ENCODE results near the gene TAS2R20.
"Not testable (repeated sequence)": the region's sequence is repeated elsewhere in the genome, so short reads cannot be mapped to it uniquely, and the experiment has no call there.

Gene TAS2R20, protein sequence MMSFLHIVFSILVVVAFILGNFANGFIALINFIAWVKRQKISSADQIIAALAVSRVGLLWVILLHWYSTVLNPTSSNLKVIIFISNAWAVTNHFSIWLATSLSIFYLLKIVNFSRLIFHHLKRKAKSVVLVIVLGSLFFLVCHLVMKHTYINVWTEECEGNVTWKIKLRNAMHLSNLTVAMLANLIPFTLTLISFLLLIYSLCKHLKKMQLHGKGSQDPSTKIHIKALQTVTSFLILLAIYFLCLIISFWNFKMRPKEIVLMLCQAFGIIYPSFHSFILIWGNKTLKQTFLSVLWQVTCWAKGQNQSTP

DNA sequence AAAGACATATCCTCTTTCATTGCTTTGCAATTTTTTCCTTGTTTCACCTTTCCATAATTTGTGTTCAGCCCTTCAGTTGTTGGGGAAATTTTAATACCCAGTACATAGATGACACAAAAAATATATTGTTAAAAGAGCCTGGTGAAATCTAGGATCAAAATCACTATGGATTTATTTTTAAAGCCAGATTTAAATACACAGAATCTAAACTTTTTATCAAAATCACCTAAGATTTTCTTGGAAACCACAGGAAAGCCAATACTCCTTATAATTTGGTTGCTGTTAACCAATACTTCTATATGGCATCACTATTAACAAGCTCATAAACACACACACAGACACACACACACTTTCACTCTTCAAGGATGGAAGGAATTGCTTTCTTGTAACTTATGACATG, at the start of gene TAS2R20:
Gene TAS2R20 (minus strand): TSS at position 101 of the 400 bp plus-strand sequence. CDS start 429 bp downstream, outside the sequence.
- no peak for DNase-seq

DNA sequence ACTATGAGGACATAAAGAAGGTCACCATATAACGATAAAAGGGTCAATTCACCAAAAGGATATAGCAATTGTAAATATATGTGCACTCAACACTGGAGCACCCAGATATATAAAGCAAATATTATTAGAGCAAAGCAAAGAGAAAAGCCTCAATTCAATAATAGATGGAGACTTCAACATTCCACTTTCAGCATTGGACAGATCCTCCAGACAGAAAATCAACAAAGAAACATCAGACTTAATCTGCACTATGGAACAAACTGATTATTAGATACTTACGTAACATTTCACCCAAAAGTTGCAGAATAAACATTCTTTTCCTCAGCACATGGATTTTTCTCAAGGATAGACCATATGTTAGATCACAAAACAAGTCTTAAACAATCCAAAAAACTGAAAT, 43.3 kb upstream of the TAS2R20 start:
- not testable (repeated sequence) for DNase-seq

DNA sequence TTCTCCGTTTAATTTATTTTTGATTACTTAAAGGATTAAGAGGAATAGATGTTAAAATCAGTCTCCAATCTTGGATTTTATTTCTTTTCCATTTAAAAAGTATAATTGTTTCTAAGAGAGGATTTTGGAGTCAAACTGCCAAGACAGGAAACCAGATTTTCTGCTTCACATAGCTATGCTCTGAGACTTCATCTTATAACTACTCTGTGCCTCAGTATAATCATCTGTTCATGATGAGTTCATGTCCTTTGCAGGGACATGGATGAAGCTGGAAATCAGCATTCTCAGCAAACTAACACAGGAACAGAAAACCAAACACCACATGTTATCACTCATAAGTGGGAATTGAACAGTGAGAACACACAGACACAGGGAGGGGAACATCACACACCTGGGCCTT, 42.1 kb upstream of the TAS2R20 start:
- DNase-seq: no peak

DNA sequence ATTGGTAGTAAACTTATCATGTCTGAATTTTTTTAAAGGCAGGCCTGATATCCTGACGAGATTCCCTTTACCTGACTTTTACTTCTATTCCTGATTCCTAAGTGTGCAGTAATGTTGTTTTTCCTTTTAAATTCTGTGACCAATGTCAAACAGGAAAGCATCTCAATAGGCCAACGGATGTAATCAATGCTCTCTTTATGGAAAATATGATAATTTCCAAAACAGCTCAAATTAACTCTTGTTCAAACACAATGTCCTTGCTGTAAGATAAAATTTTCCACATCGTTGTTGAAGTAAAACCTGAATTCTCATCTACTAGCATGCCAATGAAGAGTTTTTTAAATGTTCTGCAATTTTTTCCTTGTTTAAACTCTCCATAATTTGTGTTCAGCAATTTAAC, 41.1 kb upstream of the TAS2R20 start:
- DNase-seq: no peak

DNA sequence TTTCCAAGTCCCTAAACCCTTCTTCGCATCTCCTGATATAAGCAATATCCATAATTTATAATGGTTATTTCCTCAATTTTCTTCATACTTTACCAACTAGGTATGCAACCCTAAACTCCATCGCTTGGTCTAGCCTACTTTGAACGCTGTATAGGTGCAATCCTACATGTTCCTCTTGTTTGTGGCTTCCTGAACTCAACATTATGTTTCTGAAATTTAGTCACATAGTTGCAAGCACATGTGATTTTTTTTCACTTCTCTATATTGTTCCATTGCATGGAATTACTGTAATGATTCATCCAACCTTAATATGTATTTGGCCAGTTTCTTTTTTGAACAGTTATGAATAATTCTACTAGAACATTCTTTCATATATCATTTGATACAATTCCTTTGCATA, 35.9 kb upstream of the TAS2R20 start:
- DNase-seq: not testable (repeated sequence)

DNA sequence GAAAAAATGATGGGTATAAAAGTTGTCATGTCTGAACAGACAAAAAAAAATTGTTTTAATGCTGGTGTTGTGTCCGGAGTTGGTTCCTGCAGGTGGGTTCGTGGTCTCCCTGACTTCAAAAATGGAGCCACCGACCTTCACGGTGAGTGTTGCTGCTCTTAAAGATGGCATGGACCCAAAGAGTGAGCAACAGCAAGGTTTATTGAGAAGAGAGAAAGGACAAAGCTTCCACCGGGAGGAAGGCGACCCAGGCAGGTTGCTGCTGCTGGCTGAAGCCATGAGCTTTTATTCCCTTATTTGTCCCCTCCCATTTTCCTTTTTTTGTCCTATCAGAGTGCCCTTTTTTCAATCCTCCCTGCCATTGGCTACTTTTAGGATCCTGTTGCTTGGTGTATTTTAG, 33.2 kb upstream of the TAS2R20 start, which contains the start of gene TAS2R31:
Gene TAS2R31 (minus strand): TSS at position 101 of the 400 bp plus-strand sequence. CDS start 72 bp downstream, at position 29.
- DNase-seq: no peak

DNA sequence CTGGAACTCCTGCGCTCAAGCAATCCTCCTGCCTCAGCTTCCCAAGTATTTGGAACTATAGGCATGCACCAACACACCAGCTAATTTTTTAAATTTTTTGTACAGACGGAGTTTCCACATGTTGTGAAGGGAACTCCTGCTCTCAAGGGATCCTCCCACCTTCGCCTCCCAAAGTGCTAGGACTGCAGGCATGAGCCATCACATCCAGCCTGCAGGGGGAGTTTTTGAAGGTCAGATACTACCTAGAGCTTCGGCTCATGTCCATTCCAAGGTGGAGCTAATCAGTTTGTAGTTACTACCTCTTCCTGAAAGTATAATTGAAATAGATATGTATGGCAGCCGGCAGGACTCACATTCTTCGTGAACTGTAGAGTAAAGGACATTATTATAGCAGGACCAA, 28.0 kb upstream of the TAS2R20 start:
- no peak for DNase-seq

DNA sequence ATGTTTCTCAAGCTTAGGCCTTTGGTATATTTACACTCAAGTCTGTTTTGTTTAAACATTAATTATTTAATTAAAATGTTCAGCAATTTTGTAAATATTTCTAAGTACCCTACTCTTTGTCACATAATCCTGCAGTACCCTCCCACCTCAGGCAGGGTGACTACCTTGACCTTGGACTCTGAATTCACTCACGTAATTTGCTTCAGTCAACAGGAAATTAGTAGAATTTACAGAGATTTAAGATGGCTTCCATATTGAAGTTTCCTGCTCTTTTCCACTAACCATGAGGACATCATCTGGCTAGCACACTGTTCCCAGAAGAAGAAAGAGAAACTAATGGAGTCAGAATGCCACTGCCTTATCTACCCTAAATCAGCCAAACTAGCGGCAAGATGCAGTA, 25.3 kb upstream of the TAS2R20 start:
- no peak for DNase-seq

DNA sequence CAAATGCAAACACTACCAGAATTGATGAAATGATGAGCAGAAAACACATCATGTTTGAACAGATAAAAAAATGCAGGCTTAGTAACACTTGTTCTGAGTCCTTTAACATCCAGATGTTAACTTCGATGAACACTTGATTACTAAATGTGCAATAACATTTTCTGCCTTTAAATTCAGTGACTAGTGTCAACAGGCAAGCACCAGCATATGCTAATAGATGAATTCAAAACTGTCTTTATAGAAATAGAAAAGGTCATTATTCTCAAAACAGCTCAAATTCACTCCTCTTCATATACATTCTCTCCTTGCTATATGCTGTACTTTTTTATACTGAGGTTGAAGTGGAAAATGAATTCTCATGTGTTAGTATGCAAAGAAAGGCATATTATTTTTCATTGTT, 24.4 kb upstream of the TAS2R20 start, which contains the start of gene TAS2R19:
Gene TAS2R19 (minus strand): TSS at position 101 of the 400 bp plus-strand sequence. CDS start 49 bp downstream, at position 52.
- no peak for DNase-seq

DNA sequence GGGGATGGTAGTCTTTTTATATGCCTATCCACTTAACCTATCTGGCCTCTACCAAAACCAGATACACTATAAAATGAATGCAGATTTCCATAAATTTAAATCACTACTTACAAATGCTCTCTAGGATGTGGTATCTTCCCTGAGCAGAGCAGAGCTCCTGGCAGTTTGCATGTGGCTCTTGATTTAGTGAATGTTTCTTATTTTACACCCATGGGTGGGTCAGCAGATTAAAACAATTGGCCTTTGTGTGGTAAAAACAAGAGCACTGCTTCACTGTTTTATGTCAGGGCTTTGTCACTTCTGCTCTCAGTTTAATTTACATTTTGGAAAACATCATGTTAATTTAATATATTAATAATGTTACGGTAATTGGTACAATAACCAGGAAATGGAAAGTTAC, 18.8 kb upstream of the TAS2R20 start:
- peak in 10 of 58 donors; percentile 2 to 77 (median 22) for DNase-seq

DNA sequence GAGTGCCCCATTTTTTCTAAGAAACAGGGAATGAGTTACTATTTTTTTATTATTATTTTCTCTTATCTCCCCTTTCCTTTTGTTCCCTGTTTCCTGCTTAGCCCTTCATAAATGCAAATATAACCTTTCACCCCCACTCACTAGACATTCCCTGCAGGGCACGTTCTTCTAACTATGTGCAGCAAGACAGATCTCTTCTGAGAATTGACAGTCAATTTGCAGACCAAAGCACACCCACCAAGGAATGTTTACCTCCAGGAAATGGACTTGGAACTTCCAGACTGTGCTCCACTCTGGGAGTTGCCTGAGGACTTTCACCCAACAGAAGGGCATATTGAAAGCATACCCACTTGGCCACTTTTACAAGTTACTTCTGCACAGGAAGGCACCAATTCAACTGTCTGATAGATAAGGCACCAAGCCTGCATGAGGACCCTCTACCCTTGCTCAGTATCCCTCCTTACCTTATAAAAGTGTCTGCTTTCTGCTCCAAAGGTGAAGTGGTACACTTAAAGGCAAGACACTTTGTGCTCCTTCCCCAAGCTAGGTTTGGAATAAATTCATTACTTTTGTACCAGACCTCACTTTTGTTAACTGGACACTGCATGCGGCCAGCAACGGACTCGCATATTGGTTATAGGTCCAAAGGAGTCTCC, 17.8 kb upstream of the TAS2R20 start:
- DNase-seq: no peak

DNA sequence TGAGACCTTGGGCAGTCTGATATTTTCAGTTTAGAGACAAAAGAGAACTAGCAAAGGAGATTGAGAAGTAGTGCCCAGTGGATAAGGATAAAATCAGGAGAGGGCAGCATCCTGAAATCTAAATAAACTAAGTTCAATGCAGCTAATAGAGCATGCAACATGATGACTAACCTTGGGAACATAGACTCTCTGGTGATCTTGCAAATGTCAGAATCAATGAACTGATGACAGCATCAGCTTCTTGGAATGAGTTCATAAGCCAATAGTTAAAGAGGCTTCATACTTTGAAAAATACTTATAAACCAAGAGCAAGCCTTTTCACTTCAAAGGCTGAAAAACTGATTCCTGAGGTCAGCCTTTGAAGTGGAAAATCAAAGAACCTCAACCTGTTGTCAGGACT, 16.1 kb upstream of the TAS2R20 start:
- DNase-seq: no peak

DNA sequence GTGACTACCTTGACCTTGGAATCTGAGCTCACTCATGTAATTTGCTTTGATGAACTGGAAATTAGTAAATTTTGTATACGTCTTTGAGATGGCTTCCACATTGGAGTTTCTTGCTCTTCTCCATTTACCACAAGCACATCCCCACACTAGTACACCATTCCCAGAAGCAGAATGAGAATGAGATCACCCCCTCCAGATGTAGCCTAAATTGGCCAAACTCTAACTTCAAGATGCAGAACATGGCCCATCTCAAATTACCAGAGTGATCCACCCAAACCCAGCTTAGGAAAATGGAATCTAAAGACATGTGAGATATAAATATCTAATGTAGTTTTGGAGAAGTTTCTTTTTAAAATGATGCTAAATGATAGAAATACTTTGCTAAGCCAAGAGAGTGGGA, 9.5 kb upstream of the TAS2R20 start:
- no peak for DNase-seq

DNA sequence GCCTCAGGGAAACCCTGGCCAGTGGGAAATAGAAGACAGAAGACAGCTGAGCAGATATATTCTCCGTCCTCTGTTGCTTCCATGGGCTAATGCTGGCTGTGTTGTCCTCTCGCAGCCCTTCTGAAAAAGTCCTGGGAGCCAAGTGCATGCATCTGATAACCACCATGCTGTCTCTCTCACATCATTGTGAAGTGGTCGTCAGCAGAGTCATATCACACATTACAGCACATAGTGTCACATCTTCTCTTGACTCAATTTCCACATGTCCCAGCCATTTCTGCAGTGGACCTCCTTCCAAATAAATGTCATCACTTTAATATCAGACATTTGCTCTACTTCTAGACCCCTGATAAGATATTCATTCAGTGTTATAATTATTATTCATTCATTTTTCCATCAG, 3.8 kb downstream of the TAS2R20 start:
- no peak for DNase-seq

DNA sequence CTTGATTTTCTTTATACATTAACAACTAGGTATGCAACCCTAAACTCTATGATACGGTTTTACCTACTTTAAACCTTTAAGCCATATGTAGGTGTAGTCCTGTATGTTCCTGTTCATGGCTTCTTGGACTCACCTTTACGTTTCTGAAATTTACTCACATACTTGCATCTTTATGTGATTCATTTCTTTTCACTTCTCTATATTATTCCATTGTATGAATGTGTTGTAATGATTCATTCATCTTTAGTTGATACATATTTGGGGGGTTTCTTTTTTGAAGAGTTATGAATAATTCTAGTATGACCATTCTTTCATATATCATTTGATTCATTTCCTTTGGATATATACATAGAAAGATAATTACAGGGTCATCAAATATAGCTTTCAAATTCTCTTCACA, 9.0 kb downstream of the TAS2R20 start:
- DNase-seq: no peak

DNA sequence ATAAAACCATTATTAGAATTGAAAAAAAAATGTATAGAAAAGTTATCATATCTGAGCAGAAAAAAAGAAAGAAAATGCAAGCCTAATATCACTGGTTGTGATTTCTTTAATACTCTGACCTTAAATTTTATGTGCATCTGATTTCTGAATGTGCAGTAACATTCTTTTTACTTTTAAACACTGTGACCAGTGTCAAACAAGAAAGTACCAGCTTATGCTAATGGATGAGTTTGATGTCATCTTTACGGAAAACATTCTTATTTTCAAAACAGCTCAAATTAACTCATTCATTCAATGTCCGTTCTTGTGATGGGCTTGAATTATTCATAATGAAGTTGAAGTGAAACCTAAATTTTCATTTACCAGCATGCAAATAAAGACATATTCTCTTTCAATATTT, 11.3 kb downstream of the TAS2R20 start, which contains the start of gene TAS2R50:
Gene TAS2R50 (minus strand): TSS at position 101 of the 400 bp plus-strand sequence. CDS start 52 bp downstream, at position 49.
- no peak for DNase-seq

DNA sequence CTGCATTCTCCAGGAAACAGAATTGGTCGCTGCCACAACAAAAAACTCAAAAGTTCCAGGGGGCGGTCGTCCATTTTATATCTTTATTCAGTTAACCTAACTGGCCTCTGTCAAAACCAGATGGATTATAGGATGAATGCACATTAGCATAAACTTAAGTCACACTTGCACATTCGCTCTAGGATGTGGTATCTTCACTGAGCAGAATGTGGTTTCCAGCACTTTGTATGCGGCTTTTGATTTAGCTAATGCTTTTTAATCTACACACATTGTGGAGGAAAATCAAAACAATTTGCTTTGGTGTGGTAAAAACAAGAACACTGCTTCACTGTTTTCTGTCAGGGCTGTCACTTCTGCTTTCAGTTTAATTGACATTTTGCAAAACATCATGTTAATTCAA, 15.9 kb downstream of the TAS2R20 start:
- no peak for DNase-seq

DNA sequence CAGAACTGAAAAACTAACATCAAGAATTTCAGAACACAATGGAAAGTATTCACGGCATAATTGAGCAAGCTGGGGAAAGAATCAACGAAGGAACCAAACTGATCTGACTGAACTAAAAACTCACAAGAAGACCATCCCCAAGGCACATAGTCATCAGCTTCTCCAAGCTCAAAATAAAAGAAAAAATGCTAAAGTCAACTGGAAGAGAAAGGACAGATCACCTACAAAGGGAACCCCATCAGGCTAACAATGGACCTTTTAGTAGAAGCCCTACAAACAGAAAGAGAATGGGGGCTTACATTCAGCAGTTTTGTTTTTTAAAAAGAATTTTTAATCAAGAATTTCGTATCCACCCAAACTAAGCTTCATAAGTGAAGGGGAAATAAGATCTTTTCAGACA, 23.1 kb downstream of the TAS2R20 start:
- DNase-seq: no peak

DNA sequence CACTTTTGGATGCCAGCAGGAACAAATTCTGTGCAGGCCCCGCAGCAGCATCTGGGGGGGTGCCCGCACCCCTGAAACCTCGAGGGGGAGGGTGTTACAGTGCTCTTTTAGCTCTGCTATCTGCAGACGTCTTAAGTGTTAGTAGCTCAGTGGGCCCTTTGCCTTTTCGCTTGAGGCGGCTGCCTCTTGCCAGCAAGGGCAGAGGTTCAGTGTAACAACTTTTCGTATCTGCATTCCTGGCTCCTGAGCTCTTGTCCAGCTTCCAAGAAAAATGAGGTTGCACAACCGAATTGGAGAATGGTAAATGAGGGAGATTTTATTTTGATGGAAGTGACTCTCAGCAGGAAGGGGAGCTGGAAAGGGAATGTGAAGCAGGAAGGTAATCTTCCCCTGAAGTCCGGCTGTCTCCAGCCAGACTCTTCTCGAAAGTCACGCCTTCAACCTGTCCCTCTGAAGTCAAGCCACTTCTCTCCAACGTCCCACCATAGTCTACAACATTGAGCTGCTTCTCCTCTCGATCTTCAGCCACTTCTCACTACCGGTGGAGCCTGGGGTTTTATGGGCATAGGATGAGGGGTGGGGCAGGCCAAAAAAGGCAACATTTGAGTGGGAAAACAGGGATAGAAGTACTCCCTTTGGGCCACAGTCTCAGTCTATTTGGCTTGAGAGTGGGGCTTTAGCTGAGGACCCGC, 29.2 kb downstream of the TAS2R20 start:
- no peak for DNase-seq

DNA sequence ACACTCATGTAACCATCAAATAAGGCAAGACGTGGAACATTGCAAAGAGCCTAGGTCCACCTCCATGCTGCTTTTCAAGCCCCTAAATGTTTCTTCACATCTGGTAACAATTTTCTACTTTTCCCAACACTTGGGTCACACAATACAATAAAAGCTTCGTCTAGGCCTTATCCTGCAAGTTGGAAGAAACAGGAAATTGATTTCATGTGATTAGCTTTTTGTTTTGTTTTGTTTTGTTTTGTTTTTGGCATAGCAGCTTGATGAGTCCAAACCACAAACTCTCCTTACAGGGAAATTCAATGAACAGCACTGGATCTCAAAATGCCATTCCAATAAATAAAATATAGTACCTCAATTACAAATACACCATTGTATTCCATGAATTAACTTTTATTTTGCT, 30.7 kb downstream of the TAS2R20 start:
- DNase-seq: no peak

DNA sequence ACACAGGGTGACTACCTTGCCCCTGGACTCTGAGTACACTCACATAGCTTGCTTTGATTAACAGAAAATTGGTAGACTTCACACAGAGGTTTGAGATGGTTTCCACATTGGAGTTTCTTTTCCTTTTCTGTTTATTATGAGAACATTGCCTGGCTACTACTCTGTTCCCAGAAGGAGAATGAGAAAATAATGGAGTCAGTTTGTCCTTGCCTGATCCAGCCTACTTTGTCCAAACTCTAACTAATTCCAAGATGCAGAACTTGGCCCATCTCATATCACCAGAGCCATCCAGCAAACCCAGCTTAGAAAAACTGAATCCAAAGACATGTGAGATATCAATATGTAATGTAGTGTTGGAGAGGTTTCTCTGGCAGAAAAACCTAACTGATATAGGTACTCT, 31.8 kb downstream of the TAS2R20 start:
- DNase-seq: no peak

DNA sequence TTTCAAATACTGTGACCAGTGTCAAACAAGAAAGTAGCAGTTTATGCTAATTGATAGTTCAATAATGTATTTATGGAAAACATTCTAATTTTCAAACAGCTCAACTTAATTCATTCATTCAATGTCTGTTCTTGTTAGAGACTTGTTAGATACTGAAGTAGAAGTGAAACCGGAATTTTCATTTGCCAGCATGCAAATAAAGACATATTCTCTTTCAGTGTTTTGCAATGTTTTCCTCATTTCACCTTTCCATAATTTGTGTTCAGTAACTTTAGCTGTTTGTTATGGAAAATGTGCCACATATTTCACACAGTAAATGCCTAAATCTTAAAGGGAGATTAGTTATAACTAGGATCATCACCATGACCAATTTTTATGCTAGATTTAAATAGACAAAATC, 32.6 kb downstream of the TAS2R20 start:
- DNase-seq: no peak
